Measurements from ENCODE around the gene SEC22A.

Gene SEC22A

GRCh38 chr3:123290962-123291361 lies 89.2 kb downstream of the SEC22A start:
- H3K4me3 ChIP-seq (ENCODE audit: low read length): no peak overlapping the region
- peaks cover 17% of the 10 kb centered on the region for H3K36me3 ChIP-seq (ENCODE audit: control insufficient read depth, low read depth, low read length)
- no peaks in the 10 kb centered on the region for H3K4me1 ChIP-seq (ENCODE audit: control insufficient read depth, low read depth, low read length)
- H3K9ac ChIP-seq (ENCODE audit: low read length): no peak overlapping the region
- no peaks in the 10 kb centered on the region for H3K9me3 ChIP-seq (ENCODE audit: control insufficient read depth, low read depth, low read length)
- H3K27ac ChIP-seq (ENCODE audit: low read length): no peak overlapping the region
- H3K27me3 ChIP-seq (ENCODE audit: control insufficient read depth, insufficient read depth, low read length): no peaks in the 10 kb centered on the region

DNA sequence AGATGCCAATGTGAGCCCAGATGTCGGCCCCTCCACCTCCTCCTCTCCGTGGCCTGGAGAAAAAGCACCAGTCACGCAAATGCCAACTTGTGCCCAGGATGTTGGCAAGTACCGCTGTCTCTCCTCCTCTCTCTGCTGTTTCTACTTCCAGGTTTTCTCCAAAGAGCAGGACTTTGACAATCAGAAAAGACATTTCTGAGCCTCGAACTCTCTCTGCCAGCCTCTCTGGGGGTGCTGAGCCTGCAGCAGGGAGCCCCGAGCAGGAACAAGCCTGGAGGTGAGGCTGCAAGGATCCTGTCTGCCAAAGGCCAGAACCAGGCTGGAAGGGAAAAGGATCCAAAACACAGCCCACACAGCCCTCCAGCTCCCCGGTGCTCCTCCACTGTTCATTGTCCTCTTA lies 89.7 kb downstream of the SEC22A start:
- Histone ChIP-seq H3K4me1 (ENCODE audit: control insufficient read depth, low read depth, low read length) (no peaks in the 10 kb centered on the region), H3K27ac (ENCODE audit: low read length) (no peak overlapping the region), H3K9me3 (ENCODE audit: control insufficient read depth, low read depth, low read length) (no peaks in the 10 kb centered on the region), H3K4me3 (ENCODE audit: low read length) (no peak overlapping the region), H3K27me3 (ENCODE audit: control insufficient read depth, insufficient read depth, low read length) (no peaks in the 10 kb centered on the region), H3K9ac (ENCODE audit: low read length) (no peak overlapping the region), H3K36me3 (ENCODE audit: control insufficient read depth, low read depth, low read length) (peaks cover 17% of the 10 kb centered on the region)

DNA sequence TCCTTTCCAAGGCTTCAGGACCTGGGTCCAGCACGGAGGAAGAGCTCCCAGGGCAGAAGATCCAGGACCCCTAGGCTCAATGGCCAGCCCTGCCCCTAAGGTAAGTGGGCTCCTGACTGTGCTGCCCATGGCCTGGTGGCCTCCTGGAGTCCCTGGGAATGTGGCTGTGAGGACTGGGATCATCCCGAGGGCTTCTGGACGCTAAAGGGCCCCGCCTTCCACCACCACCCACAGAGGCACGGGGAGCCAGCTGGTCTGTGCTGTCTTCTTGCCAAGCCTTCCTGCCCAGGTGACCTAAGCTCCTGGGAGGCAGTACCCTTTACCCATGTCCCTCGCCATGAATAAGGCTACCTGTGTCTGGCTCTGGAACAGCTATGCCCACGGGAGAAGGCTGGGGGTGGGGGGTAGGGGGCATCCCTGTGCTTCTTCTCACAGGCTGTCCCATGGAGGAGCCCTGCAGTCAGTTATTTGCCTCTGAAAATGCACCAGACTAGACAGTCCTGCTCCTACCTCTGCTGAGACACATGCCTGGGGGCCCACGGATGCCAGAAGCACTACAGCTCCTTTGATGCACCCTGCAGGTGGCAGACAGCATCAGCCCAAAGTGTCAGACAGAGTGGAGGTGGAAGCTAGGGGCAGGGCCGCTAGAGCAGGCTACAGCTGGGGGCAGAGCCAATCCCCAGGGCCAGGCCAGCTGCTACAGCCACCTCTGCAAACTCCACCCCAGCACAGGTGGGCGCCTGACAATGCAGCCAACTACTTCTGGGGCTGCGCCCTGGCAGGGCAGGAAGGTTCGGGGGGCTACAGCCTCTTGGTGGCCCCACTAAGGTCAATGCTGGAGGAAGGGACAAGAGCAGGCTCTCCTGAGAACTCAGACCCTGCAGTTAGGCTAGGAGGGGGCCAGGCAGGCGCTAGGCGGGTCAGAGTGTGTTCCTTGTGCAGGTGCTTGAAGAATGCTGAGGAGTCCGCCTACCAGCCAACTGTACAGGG lies 90.9 kb downstream of the SEC22A start:
- Histone ChIP-seq H3K9ac (ENCODE audit: low read length) (no peak overlapping the region), H3K4me1 (ENCODE audit: control insufficient read depth, low read depth, low read length) (no peaks in the 10 kb centered on the region), H3K4me3 (ENCODE audit: low read length) (no peak overlapping the region), H3K9me3 (ENCODE audit: control insufficient read depth, low read depth, low read length) (no peaks in the 10 kb centered on the region), H3K36me3 (ENCODE audit: control insufficient read depth, low read depth, low read length) (peaks cover 17% of the 10 kb centered on the region), H3K27me3 (ENCODE audit: control insufficient read depth, insufficient read depth, low read length) (no peaks in the 10 kb centered on the region), H3K27ac (ENCODE audit: low read length) (no peak overlapping the region)

DNA sequence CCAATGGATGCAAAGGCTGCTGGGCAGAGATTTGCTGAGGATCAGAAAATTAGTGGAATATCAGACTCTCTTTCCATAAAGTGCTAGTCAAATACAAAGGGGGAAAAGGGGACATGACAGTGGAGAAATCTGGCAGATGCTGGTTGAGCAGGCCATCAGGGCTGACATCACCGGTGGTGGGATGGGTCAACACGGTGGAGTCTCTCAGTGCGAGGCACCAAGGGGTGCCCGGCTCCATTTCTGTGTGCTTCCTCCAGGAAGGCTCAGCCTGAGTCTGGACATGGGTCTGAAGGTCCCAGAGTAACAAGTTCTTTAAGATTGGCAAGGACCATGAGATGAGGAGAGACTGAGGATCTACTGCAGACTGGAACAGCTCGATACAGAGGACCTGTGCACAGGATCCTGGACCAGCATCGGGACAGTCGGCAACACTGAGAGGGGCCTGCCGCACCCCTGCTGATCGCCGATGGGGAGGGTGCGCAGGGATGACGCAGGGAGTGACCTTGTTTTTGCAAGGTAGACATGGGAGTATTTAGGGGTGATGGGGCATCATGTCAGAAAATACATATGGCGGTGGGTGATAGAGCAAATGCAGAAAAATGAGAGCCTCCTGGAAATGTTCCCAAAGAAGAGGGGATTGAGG lies 92.7 kb downstream of the SEC22A start:
- Histone ChIP-seq H3K27ac (ENCODE audit: low read length) (no peak overlapping the region), H3K27me3 (ENCODE audit: control insufficient read depth, insufficient read depth, low read length) (no peaks in the 10 kb centered on the region), H3K9ac (ENCODE audit: low read length) (no peak overlapping the region), H3K9me3 (ENCODE audit: control insufficient read depth, low read depth, low read length) (no peaks in the 10 kb centered on the region), H3K36me3 (ENCODE audit: control insufficient read depth, low read depth, low read length) (peaks cover 13% of the 10 kb centered on the region), H3K4me3 (ENCODE audit: low read length) (no peak overlapping the region), H3K4me1 (ENCODE audit: control insufficient read depth, low read depth, low read length) (no peaks in the 10 kb centered on the region)

GRCh38 chr3:123295171-123295900 lies 93.6 kb downstream of the SEC22A start:
- no peaks in the 10 kb centered on the region for H3K9me3 ChIP-seq (ENCODE audit: control insufficient read depth, low read depth, low read length)
- H3K9ac ChIP-seq (ENCODE audit: low read length): no peak overlapping the region
- peaks cover 8% of the 10 kb centered on the region for H3K36me3 ChIP-seq (ENCODE audit: control insufficient read depth, low read depth, low read length)
- H3K4me1 ChIP-seq (ENCODE audit: control insufficient read depth, low read depth, low read length): no peaks in the 10 kb centered on the region
- H3K4me3 ChIP-seq (ENCODE audit: low read length): no peak overlapping the region
- no peaks in the 10 kb centered on the region for H3K27me3 ChIP-seq (ENCODE audit: control insufficient read depth, insufficient read depth, low read length)
- no peak overlapping the region for H3K27ac ChIP-seq (ENCODE audit: low read length)

DNA sequence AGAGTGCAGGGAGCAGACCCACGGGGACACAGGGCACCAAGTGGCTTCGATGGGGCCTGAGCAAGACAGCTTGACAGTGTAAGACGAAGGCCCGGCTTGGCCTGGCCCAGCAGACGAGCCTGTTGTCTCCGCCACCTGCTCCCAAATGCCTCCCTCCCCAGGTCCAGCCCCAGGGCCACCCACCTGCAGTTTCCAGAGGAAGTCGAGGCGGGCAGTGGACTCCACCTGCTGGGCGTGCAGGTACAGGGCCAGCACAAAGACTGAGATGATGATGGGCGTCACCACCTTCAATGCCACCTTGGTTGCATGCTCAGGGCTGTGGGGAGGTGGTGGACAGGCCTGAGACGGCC lies 94.1 kb downstream of the SEC22A start:
- Histone ChIP-seq H3K4me3 (ENCODE audit: low read length) (no peak overlapping the region), H3K36me3 (ENCODE audit: control insufficient read depth, low read depth, low read length) (peaks cover 4% of the 10 kb centered on the region), H3K9ac (ENCODE audit: low read length) (no peak overlapping the region), H3K27ac (ENCODE audit: low read length) (no peak overlapping the region), H3K27me3 (ENCODE audit: control insufficient read depth, insufficient read depth, low read length) (no peaks in the 10 kb centered on the region), H3K4me1 (ENCODE audit: control insufficient read depth, low read depth, low read length) (no peaks in the 10 kb centered on the region), H3K9me3 (ENCODE audit: control insufficient read depth, low read depth, low read length) (no peaks in the 10 kb centered on the region)

- Histone ChIP-seq H3K36me3 (ENCODE audit: control insufficient read depth, low read depth, low read length) (peaks cover 1% of the 10 kb centered on the region), H3K9ac (ENCODE audit: low read length) (no peak overlapping the region), H3K9me3 (ENCODE audit: control insufficient read depth, low read depth, low read length) (no peaks in the 10 kb centered on the region), H3K4me1 (ENCODE audit: control insufficient read depth, low read depth, low read length) (no peaks in the 10 kb centered on the region), H3K27me3 (ENCODE audit: control insufficient read depth, insufficient read depth, low read length) (no peaks in the 10 kb centered on the region), H3K4me3 (ENCODE audit: low read length) (no peak overlapping the region), H3K27ac (ENCODE audit: low read length) (no peak overlapping the region)
Observed at GRCh38 chr3:123296261-123296660, 94.5 kb downstream of the SEC22A start.

GRCh38 chr3:123296836-123297626 lies 95.3 kb downstream of the SEC22A start:
- H3K9ac ChIP-seq (ENCODE audit: low read length): no peak overlapping the region
- peaks cover under 1% of the 10 kb centered on the region for H3K36me3 ChIP-seq (ENCODE audit: control insufficient read depth, low read depth, low read length)
- H3K9me3 ChIP-seq (ENCODE audit: control insufficient read depth, low read depth, low read length): no peaks in the 10 kb centered on the region
- H3K4me1 ChIP-seq (ENCODE audit: control insufficient read depth, low read depth, low read length): no peaks in the 10 kb centered on the region
- no peak overlapping the region for H3K27ac ChIP-seq (ENCODE audit: low read length)
- no peak overlapping the region for H3K4me3 ChIP-seq (ENCODE audit: low read length)
- H3K27me3 ChIP-seq (ENCODE audit: control insufficient read depth, insufficient read depth, low read length): no peaks in the 10 kb centered on the region

- peaks cover 6% of the 10 kb centered on the region for H3K36me3 ChIP-seq (ENCODE audit: control insufficient read depth, low read depth, low read length)
- H3K4me1 ChIP-seq (ENCODE audit: control insufficient read depth, low read depth, low read length): no peaks in the 10 kb centered on the region
- H3K9ac ChIP-seq (ENCODE audit: low read length): no peak overlapping the region
- no peaks in the 10 kb centered on the region for H3K27me3 ChIP-seq (ENCODE audit: control insufficient read depth, insufficient read depth, low read length)
- no peak overlapping the region for H3K27ac ChIP-seq (ENCODE audit: low read length)
- no peak overlapping the region for H3K4me3 ChIP-seq (ENCODE audit: low read length)
- H3K9me3 ChIP-seq (ENCODE audit: control insufficient read depth, low read depth, low read length): no peaks in the 10 kb centered on the region
Observed at GRCh38 chr3:123297627-123297899, 95.8 kb downstream of the SEC22A start.

DNA sequence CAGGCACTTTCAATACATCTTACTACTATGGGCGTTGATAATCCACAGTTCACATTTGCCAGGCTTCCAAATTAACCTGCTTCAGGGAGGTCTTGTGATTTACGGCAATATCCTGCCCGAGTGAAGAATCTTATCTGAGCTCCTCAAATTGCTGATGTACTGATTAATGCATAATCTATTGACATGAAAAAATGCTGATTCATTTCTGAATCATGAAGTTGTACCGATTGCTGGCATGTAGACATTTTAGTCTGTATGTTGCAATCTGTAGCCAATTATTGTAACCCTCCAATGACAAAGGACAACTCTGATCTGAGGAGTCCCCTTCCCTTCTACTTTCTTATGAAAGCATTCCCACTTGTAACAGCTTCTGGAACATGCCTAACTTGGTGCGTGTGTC lies 97.2 kb downstream of the SEC22A start:
- Histone ChIP-seq H3K9ac (ENCODE audit: low read length) (no peak overlapping the region), H3K27me3 (ENCODE audit: control insufficient read depth, insufficient read depth, low read length) (no peaks in the 10 kb centered on the region), H3K4me1 (ENCODE audit: control insufficient read depth, low read depth, low read length) (no peaks in the 10 kb centered on the region), H3K36me3 (ENCODE audit: control insufficient read depth, low read depth, low read length) (peaks cover 8% of the 10 kb centered on the region), H3K27ac (ENCODE audit: low read length) (no peak overlapping the region), H3K4me3 (ENCODE audit: low read length) (no peak overlapping the region), H3K9me3 (ENCODE audit: control insufficient read depth, low read depth, low read length) (no peaks in the 10 kb centered on the region)

DNA sequence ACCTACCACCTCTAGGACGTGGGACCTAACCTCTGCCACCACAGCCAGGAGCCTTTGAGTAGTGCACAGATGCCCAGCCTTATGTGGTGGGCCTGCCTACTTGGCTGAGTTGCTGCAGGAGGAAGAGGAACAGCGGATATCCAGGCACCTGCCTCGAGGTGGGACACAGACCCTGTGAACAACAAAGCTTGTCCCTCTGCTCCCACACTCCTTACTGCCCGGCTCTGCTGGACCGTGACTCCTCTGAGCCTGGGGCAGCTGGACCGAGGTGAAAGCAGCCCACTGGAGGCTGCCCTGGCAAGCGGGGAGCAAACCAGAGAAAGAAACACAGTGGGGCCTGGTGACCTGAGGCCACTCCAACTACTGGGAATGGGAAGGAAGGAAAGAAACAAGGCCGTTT lies 97.8 kb downstream of the SEC22A start:
- no peak overlapping the region for H3K4me3 ChIP-seq (ENCODE audit: low read length)
- no peak overlapping the region for H3K27ac ChIP-seq (ENCODE audit: low read length)
- H3K27me3 ChIP-seq (ENCODE audit: control insufficient read depth, insufficient read depth, low read length): no peaks in the 10 kb centered on the region
- no peaks in the 10 kb centered on the region for H3K9me3 ChIP-seq (ENCODE audit: control insufficient read depth, low read depth, low read length)
- no peaks in the 10 kb centered on the region for H3K4me1 ChIP-seq (ENCODE audit: control insufficient read depth, low read depth, low read length)
- H3K36me3 ChIP-seq (ENCODE audit: control insufficient read depth, low read depth, low read length): peaks cover 8% of the 10 kb centered on the region
- no peak overlapping the region for H3K9ac ChIP-seq (ENCODE audit: low read length)
